GM21423 (cell line): Measurements from ENCODE around the gene PSENEN.
A peak's percentile ranks its signal among the peaks of the same experiment; 100 is the strongest.
"Not testable (repeated sequence)": the region's sequence is repeated elsewhere in the genome, so short reads cannot be mapped to it uniquely, and the experiment has no call there.

Experiments used
- ATAC-seq: cut with Tn5 transposase; IDR thresholded peaks from one replicate; pipeline ENCODE4 v1.9.1; 2021; ENCODE audit warnings: mild to moderate bottlenecking, moderate library complexity; ENCODE audit not compliant: unreplicated experiment

The PSENEN gene

DNA sequence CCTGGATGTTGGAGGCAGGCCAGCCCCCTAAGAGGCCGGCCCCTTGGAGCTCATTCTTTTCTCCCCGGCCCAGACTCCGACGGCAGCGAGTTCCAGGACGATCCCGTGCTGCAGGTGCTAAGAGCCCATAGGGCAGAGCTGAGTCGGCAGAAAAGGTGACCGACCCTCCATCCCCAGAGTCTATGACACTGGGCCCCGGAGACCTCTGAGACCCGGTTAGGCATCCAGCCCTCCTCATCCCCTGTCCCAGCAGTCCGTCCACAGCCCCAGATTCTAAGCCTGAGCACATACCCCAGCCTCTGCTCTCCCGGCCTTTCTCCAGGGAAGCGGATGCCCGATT, 22.6 kb downstream of the PSENEN start:
- no peak for ATAC-seq

GRCh38 chr19:35772362-35772761, 26.9 kb downstream of the PSENEN start:
- ATAC-seq: not testable (repeated sequence)

GRCh38 chr19:35773020-35773806, 27.8 kb downstream of the PSENEN start:
- ATAC-seq: no peak

GRCh38 chr19:35774274-35775045, 29.0 kb downstream of the PSENEN start:
- ATAC-seq: no peak

- no peak for ATAC-seq
Observed at GRCh38 chr19:35775046-35775297, 29.5 kb downstream of the PSENEN start.

DNA sequence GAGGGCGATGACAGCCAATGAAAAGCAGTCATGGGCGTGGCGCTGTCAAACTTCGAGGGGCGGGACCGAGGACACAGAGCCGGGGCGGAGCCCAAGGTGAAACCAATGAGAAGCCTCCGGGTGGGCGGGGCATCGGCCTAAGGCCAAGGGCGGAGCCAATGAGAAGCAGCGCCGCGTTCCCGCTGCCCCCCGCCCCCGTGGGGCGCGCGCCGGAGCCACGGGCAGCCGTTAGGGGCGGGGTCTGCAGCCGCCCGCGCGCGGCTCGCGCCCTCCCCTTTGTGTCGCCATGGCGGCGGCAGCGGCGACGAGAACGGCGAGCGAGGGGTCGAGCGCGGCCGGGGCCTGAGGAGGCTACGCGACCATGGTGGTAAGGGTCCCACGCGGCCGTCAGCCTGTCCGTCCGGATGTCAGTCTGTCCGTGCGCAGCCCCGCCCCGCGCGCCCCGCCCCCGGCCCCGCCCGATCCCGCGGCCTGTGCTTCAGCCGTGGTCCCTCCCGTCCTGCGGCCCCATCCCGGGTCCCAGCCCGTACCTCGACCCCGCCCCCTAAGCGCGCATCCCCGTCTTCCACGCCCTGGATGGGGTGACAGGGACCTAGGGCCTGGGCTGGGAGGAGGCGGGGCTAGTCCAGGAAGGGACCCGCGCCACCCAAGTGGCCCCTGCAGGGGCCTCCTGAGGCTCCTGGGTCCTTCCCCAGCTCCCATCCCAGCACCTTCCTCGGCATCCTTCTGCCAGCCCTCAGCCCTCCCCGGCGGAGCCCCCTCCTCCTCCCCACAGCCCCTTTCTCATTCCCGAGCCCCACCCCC, 30.0 kb downstream of the PSENEN start, which contains the start of gene ARHGAP33:
Gene ARHGAP33, plus strand, starts transcription at position 267 of the 804 bp plus-strand sequence. Its CDS starts 95 bp downstream, at position 362.
- peak; percentile 87 for ATAC-seq

DNA sequence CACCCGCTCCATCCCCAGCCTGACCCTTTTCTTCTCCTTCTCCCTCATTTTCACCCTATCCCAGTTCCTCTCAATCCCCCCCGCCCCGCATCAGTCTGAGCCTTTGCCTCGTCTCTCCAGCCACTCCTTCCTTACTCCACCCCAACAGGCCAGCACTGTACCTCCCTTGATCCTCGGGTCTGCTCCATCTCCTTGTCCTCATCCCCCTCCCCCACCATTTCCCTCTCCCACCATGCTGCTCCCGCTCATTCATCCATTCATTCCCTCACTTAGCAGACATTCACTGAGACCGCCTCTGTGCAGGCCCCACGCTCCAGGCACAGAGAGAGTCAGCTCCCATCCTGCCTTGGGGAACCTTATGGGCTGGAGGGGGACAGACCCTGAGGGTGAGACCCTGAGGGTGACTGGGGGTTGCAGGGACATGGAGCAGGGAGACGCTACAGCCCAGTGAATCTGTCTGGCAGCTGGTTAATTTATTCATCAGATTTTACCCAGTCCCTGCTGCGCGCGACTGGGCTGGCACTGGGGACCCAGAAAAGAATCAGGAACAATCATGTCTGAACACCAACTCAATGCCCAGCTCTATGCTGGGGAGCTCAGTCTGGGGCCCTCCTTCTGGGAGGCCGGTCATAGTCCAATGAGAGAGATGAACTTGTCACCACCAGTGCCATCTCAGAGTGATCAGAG, 30.8 kb downstream of the PSENEN start:
- ATAC-seq: no peak

DNA sequence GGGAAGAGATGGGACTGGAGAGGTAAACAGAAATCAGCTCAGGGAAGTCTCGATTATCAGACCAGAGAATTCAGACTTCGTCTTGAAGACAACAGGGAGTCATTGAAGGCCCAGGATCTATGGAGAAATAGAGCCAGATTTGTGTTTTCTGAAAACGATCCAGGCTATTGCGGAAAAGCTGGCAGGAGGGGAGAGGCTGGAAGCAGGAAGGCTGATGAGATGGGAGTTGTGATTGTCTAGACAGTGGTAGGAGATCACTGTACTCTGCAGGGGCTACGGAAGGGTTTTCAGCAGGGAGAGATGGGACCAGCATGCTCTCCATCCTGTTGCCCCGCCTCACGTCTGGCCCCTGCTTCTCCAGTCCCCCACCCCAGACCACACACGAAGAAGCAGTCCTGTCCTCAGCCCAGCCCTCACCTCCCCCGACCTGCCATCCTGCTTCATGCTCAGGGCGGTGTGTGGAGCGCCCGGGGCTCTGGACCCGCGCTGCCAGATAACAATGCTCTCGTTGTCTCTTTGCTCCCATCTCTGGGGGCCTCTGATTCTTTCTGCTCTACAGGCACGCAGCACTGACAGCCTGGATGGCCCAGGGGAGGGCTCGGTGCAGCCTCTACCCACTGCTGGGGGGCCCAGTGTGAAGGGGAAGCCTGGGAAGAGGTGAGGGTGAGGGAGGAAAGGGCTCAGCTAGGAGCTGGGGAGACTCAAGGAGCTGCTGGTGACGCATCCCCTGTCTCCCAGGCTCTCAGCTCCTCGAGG, 31.8 kb downstream of the PSENEN start:
- no peak for ATAC-seq

DNA sequence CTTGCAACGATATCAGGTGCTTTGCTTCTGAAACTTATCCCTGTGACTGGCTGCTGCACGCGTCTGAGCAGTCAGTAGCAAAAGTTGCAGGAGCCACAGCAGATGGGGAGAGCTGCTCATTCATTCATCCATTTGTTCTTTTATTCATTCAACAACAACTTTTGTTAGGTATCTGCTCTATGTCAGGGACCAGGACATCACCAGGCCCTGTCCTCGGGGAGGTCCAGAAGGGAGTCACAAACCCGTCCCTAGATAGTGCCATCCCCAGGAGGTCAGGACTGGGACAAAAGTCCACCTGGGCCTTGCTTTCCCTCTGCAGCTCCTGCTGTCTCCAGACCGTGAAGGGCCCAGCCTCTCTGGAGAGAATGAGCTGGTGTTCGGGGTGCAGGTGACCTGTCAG, 32.5 kb downstream of the PSENEN start:
- no peak for ATAC-seq

- ATAC-seq: no peak
Observed at GRCh38 chr19:35779033-35779432, 33.6 kb downstream of the PSENEN start.

GRCh38 chr19:35780058-35780457, 34.6 kb downstream of the PSENEN start:
- ATAC-seq: no peak

GRCh38 chr19:35780717-35781116, 35.3 kb downstream of the PSENEN start:
- no peak for ATAC-seq

DNA sequence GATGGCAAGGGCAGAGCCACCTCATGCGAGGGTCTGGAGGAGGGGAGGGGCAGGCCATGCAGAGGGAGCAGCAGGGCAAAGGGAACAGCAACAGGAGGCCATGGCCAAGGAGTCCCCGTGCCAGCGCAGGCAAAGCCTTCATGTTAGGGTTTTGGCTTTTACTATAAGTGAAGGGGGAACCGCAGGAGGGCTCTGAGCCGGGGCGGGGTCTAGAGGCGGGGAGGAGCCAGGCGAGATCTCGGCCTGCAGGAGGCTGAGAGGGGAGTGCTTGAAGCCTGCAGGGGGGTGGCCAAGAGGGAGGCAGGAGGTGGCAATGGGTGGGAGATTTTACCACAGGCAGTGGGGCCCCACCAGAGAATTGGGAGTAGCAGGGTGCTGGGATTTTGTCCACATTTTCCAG, 36.2 kb downstream of the PSENEN start:
- no peak for ATAC-seq

- no peak for ATAC-seq
Observed at GRCh38 chr19:35782589-35782988, 37.1 kb downstream of the PSENEN start.

- no peak for ATAC-seq
Observed at GRCh38 chr19:35783469-35784434, 38.3 kb downstream of the PSENEN start.

DNA sequence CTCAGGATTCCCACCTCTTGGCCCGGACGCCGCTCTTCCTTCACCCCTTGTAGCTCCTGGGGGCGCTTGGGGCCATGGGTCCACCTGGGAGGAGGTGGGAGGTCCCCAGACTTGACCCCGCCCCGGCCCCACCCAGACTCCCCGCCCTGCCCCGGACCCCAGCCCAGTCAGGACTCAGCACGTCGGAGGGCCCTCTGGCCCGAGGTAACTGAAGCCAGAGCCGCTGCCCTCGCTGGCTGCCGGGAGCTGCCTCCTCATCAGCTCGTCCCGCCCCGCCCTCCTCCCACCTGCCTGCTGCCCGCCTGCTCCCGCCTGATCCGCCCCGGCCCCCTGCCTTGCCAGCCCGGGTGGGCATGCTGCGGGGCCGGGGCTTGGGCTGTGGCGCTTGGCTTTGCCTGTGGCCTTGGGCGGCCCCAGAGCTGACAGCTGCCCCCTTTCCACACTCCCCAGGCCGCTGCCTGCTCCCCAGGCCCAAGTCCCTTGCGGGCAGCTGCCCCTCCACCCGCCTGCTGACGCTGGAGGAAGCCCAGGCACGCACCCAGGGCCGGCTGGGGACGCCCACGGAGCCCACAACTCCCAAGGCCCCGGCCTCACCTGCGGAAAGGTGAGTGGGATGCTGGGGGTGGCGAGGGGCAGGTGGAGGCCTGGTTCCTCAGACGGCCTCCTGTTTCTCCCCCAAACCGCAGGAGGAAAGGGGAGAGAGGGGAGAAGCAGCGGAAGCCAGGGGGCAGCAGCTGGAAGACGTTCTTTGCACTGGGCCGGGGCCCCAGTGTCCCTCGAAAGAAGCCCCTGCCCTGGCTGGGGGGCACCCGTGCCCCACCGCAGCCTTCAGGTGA, 39.3 kb downstream of the PSENEN start:
- ATAC-seq: no peak

DNA sequence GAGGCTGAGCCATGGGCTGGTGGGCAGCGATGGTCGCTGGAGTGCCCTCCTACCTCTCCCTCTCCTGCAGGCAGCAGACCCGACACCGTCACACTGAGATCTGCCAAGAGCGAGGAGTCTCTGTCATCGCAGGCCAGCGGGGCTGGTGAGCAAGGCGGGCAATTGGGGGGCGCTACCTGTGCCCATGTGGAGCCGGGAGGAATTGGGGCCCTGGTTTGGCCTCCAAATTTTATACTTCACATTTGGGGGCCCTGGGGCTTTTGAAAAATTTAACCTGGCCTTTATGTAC, 39.8 kb downstream of the PSENEN start:
- ATAC-seq: no peak

- ATAC-seq: no peak
Observed at GRCh38 chr19:35786299-35787160, 41.1 kb downstream of the PSENEN start.
